BE2C (cell line): ENCODE results near the gene SETX.

Experiments used
- DNase-seq: peaks from one replicate; pipeline ENCODE4 v3.0.0-alpha.2; 2020
- H3K27me3 ChIP-seq: fragments of 250-450 bp; sonication (Bioruptor Pico); 2 replicates; pipeline ENCODE4 v1.5.1; 2020; ENCODE audit warnings: mild to moderate bottlenecking
- H3K36me3 ChIP-seq: fragments of 250-450 bp; sonication (Bioruptor Pico); 2 replicates; pipeline ENCODE4 v1.5.1; 2020; ENCODE audit warnings: mild to moderate bottlenecking
- H3K4me1 ChIP-seq: fragments of 250-450 bp; sonication (Bioruptor Pico); 2 replicates; pipeline ENCODE4 v1.5.1; 2020
- H3K4me3 ChIP-seq: 2 replicates; pipeline ENCODE4 v1.5.1; 2011; ENCODE audit warnings: low read depth, low read length
- H3K9me3 ChIP-seq: fragments of 250-450 bp; sonication (Bioruptor Pico); 2 replicates; pipeline ENCODE4 v1.5.1; 2020
- CTCF ChIP-seq: IDR thresholded peaks from 2 replicates; pipeline ENCODE4 v1.5.1; 2012; ENCODE audit warnings: mild to moderate bottlenecking, low read depth, low read length

The SETX gene

DNA sequence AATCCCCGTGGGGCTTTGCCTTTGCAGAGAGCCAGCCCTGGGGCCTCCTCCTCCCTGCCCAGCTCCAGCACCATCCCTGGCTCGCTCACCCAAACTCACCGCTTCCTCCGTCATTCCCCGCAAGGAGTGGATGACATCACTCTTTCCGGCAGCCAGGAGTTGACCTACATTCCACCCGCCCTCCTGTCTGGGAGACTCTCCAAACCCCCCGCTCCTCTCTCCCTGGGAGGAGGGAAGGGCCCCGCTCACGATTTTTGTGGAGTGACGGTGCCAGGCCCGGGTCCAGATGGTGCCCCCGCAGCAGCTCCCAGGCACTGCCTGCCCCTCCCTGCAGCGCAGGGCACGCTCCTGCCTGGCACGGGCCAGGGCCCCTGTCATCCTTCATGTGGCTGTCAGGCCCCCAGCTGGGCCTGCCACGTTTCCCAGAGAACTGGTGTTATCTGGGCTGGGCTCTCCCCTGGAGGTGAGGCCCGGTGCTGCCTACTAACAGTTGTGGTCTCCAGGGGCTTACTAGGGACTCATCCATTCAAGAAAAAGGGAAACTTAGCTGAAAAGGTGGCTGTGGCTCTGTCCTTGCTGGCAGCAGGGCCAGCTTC, 140.7 kb downstream of the SETX start:
- peak; percentile 70 for DNase-seq

DNA sequence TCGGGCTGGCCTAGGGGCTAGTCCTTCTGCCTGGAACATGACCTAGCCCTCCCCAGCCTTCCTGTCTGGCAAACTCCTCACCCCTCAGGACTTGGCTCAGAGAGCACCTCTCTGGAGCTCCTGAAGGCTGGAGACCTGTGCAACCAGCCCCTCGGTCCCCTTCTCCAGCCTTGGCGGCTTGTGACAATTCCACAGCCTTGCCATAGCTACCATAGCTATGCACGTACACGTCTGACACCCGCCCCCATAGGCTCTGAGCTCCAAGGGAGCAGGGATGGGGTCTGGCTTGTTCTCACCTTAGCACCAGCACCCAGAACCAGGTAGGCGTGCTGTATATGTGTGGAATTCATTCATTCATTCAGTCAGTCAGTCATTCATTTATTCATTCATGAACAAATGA, 143.2 kb downstream of the SETX start:
- no peak for TF ChIP-seq CTCF
- H3K4me1 ChIP-seq, result peaks cover 8% of the 10 kb centered on the region; the same call in 1 of the 2 replicates
- DNase-seq, result no peak
- H3K9me3 ChIP-seq, result no peaks in the 10 kb centered on the region
- H3K27me3 ChIP-seq, result no peaks in the 10 kb centered on the region
- H3K4me3 ChIP-seq, result no peak overlapping the region
- H3K36me3 ChIP-seq, result no peaks in the 10 kb centered on the region

More for the DNA sequence above, 140.7 kb downstream of the SETX start:
- no peaks in the 10 kb centered on the region for H3K9me3 ChIP-seq
- no peaks in the 10 kb centered on the region for H3K27me3 ChIP-seq
- peaks cover 8% of the 10 kb centered on the region; the same call in 1 of the 2 replicates for H3K4me1 ChIP-seq
- no peaks in the 10 kb centered on the region for H3K36me3 ChIP-seq
- TF ChIP-seq CTCF, result peak; percentile 30; the same call in 1 of the 2 replicates
- H3K4me3 ChIP-seq, result peak overlapping the region; percentile 26
